Activated naive CD4-positive, alpha-beta T cell treated with anti-CD3 and anti-CD28 coated beads, Interleukin-2, amount 50 U/mL, for 24 hours (primary cell): Measurements from ENCODE around the gene SPAG17.

Source experiments
- H3K27ac Mint-ChIP-seq: one replicate; pipeline ENCODE4 v1.8.0; 2021; ENCODE audit warnings: mild to moderate bottlenecking, mixed read lengths
- H3K27me3 Mint-ChIP-seq: one replicate; pipeline ENCODE4 v1.8.0; 2021; ENCODE audit warnings: mixed read lengths
- H3K36me3 Mint-ChIP-seq: one replicate; pipeline ENCODE4 v1.8.0; 2021; ENCODE audit warnings: mixed read lengths
- H3K4me1 Mint-ChIP-seq: one replicate; pipeline ENCODE4 v1.8.0; 2021; ENCODE audit warnings: mixed read lengths
- H3K4me3 Mint-ChIP-seq: one replicate; pipeline ENCODE4 v1.8.0; 2021; ENCODE audit warnings: mild to moderate bottlenecking, mixed read lengths
- H3K9me3 Mint-ChIP-seq: one replicate; pipeline ENCODE4 v1.8.0; 2021; ENCODE audit warnings: mixed read lengths

The SPAG17 gene

GRCh38 chr1:118185084-118185832, at the start of gene SPAG17:
Gene SPAG17 (minus strand): TSS chr1:118185228. CDS start chr1:118185157, 71 bp downstream.
- Mint-ChIP-seq H3K9me3 (peaks cover 13% of the 10 kb centered on the region), H3K4me1 (peaks cover 8% of the 10 kb centered on the region), H3K27ac (no peak within 1 kb of the TSS), H3K4me3 (no peak within 1 kb of the TSS), H3K27me3 (peaks cover 11% of the 10 kb centered on the region), H3K36me3 (no peaks in the 10 kb centered on the region)

GRCh38 chr1:118225471-118225870, 40.4 kb upstream of the SPAG17 start:
- Mint-ChIP-seq H3K36me3 (no peaks in the 10 kb centered on the region), H3K27me3 (no peaks in the 10 kb centered on the region), H3K4me3 (no peak overlapping the region), H3K4me1 (no peaks in the 10 kb centered on the region), H3K9me3 (no peaks in the 10 kb centered on the region), H3K27ac (no peak overlapping the region)

- Mint-ChIP-seq H3K36me3 (no peaks in the 10 kb centered on the region), H3K4me1 (no peaks in the 10 kb centered on the region), H3K9me3 (no peaks in the 10 kb centered on the region), H3K27ac (no peak overlapping the region), H3K27me3 (no peaks in the 10 kb centered on the region), H3K4me3 (no peak overlapping the region)
Observed at GRCh38 chr1:118223426-118223825, 38.4 kb upstream of the SPAG17 start.

- Mint-ChIP-seq H3K4me1 (no peaks in the 10 kb centered on the region), H3K4me3 (no peak overlapping the region), H3K27ac (no peak overlapping the region), H3K27me3 (no peaks in the 10 kb centered on the region), H3K9me3 (no peaks in the 10 kb centered on the region), H3K36me3 (no peaks in the 10 kb centered on the region)
Observed at GRCh38 chr1:118219438-118219837, 34.4 kb upstream of the SPAG17 start.

- Mint-ChIP-seq H3K4me3 (no peak overlapping the region), H3K27me3 (no peaks in the 10 kb centered on the region), H3K4me1 (no peaks in the 10 kb centered on the region), H3K36me3 (no peaks in the 10 kb centered on the region), H3K9me3 (no peaks in the 10 kb centered on the region), H3K27ac (no peak overlapping the region)
Observed at GRCh38 chr1:118217141-118217838, 32.3 kb upstream of the SPAG17 start.

- Mint-ChIP-seq H3K27me3 (no peaks in the 10 kb centered on the region), H3K9me3 (no peaks in the 10 kb centered on the region), H3K4me1 (no peaks in the 10 kb centered on the region), H3K36me3 (no peaks in the 10 kb centered on the region), H3K27ac (no peak overlapping the region), H3K4me3 (no peak overlapping the region)
Observed at GRCh38 chr1:118214866-118215265, 29.8 kb upstream of the SPAG17 start.

GRCh38 chr1:118210723-118211110, 25.7 kb upstream of the SPAG17 start:
- Mint-ChIP-seq H3K36me3 (no peaks in the 10 kb centered on the region), H3K27ac (no peak overlapping the region), H3K9me3 (peaks cover 4% of the 10 kb centered on the region), H3K27me3 (no peaks in the 10 kb centered on the region), H3K4me1 (no peaks in the 10 kb centered on the region), H3K4me3 (no peak overlapping the region)

- H3K9me3 Mint-ChIP-seq: peaks cover 4% of the 10 kb centered on the region
- no peaks in the 10 kb centered on the region for H3K4me1 Mint-ChIP-seq
- H3K27ac Mint-ChIP-seq: no peak overlapping the region
- H3K4me3 Mint-ChIP-seq: no peak overlapping the region
- H3K27me3 Mint-ChIP-seq: no peaks in the 10 kb centered on the region
- no peaks in the 10 kb centered on the region for H3K36me3 Mint-ChIP-seq
Observed at GRCh38 chr1:118210051-118210722, 25.2 kb upstream of the SPAG17 start.

GRCh38 chr1:118209648-118210047, 24.6 kb upstream of the SPAG17 start:
- H3K36me3 Mint-ChIP-seq: no peaks in the 10 kb centered on the region
- H3K27ac Mint-ChIP-seq: no peak overlapping the region
- peaks cover 4% of the 10 kb centered on the region for H3K9me3 Mint-ChIP-seq
- no peak overlapping the region for H3K4me3 Mint-ChIP-seq
- H3K4me1 Mint-ChIP-seq: no peaks in the 10 kb centered on the region
- H3K27me3 Mint-ChIP-seq: no peaks in the 10 kb centered on the region

- H3K27ac Mint-ChIP-seq: no peak overlapping the region
- no peak overlapping the region for H3K4me3 Mint-ChIP-seq
- no peaks in the 10 kb centered on the region for H3K4me1 Mint-ChIP-seq
- H3K27me3 Mint-ChIP-seq: no peaks in the 10 kb centered on the region
- H3K36me3 Mint-ChIP-seq: no peaks in the 10 kb centered on the region
- peaks cover 8% of the 10 kb centered on the region for H3K9me3 Mint-ChIP-seq
Observed at GRCh38 chr1:118206966-118207365, 21.9 kb upstream of the SPAG17 start.

- H3K4me1 Mint-ChIP-seq: no peaks in the 10 kb centered on the region
- no peak overlapping the region for H3K27ac Mint-ChIP-seq
- no peaks in the 10 kb centered on the region for H3K36me3 Mint-ChIP-seq
- H3K4me3 Mint-ChIP-seq: no peak overlapping the region
- H3K9me3 Mint-ChIP-seq: peaks cover 8% of the 10 kb centered on the region
- H3K27me3 Mint-ChIP-seq: no peaks in the 10 kb centered on the region
Observed at GRCh38 chr1:118204648-118205047, 19.6 kb upstream of the SPAG17 start.

- Mint-ChIP-seq H3K4me1 (no peaks in the 10 kb centered on the region), H3K36me3 (no peaks in the 10 kb centered on the region), H3K27ac (no peak overlapping the region), H3K4me3 (no peak overlapping the region), H3K27me3 (no peaks in the 10 kb centered on the region), H3K9me3 (peaks cover 8% of the 10 kb centered on the region)
Observed at GRCh38 chr1:118204105-118204504, 19.1 kb upstream of the SPAG17 start.

GRCh38 chr1:118202076-118202608, 17.1 kb upstream of the SPAG17 start:
- H3K36me3 Mint-ChIP-seq: no peaks in the 10 kb centered on the region
- H3K27ac Mint-ChIP-seq: no peak overlapping the region
- peaks cover 4% of the 10 kb centered on the region for H3K9me3 Mint-ChIP-seq
- no peaks in the 10 kb centered on the region for H3K4me1 Mint-ChIP-seq
- H3K4me3 Mint-ChIP-seq: no peak overlapping the region
- H3K27me3 Mint-ChIP-seq: no peaks in the 10 kb centered on the region

- Mint-ChIP-seq H3K4me3 (no peak overlapping the region), H3K27me3 (no peaks in the 10 kb centered on the region), H3K4me1 (no peaks in the 10 kb centered on the region), H3K9me3 (peaks cover 4% of the 10 kb centered on the region), H3K27ac (no peak overlapping the region), H3K36me3 (no peaks in the 10 kb centered on the region)
Observed at GRCh38 chr1:118201524-118201923, 16.5 kb upstream of the SPAG17 start.

- Mint-ChIP-seq H3K27ac (no peak overlapping the region), H3K4me1 (no peaks in the 10 kb centered on the region), H3K4me3 (no peak overlapping the region), H3K9me3 (peaks cover 4% of the 10 kb centered on the region), H3K36me3 (no peaks in the 10 kb centered on the region), H3K27me3 (no peaks in the 10 kb centered on the region)
Observed at GRCh38 chr1:118200836-118201235, 15.8 kb upstream of the SPAG17 start.

- Mint-ChIP-seq H3K4me3 (no peak overlapping the region), H3K4me1 (peaks cover 2% of the 10 kb centered on the region), H3K36me3 (no peaks in the 10 kb centered on the region), H3K9me3 (peaks cover 19% of the 10 kb centered on the region), H3K27ac (no peak overlapping the region), H3K27me3 (peaks cover 1% of the 10 kb centered on the region)
Observed at GRCh38 chr1:118190561-118190960, 5.5 kb upstream of the SPAG17 start.
